ACHN (cell line): ENCODE measurements around the gene SRPK3.

ENCODE experiments used
- DNase-seq: peaks from one replicate; pipeline ENCODE4 v3.0.0-alpha.2; 2015
- in situ Hi-C: cut with HindIII; loops from 2 replicates; pipeline ENCODE4 v1.10.0; 2017; ENCODE audit warnings: low sequenced_read_pairs, low pct_ligation_motif_present, low pct_unique_long_range_greater_than_20kb

The SRPK3 gene

GRCh38 chrX:153819384-153820040, 38.7 kb downstream of the SRPK3 start:
- in situ Hi-C loops: no loop called here
- DNase-seq: no peak

DNA sequence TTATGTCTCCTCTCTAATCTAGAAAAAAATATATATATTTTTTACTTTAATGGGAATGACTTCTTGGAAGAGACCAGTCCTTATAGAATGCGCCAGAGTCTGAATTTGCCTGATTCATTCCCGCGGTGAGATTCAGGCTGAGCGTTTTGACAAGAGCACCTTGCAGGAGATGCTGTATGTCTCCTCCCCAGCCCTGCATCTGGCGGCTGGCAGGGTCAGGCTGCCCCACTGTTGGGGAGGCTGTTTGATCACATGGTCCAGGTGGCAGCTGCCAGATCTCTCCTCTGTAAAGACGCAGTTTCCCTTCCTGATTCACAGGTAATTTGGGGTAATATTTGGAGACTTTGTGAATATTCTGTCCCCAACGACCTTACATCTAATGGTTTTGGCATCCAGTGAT, 39.8 kb downstream of the SRPK3 start:
- in situ Hi-C loops: no loop called here
- no peak for DNase-seq

- DNase-seq: no peak
- in situ Hi-C loops: no loop called here
Observed at GRCh38 chrX:153821066-153821465, 40.2 kb downstream of the SRPK3 start.

DNA sequence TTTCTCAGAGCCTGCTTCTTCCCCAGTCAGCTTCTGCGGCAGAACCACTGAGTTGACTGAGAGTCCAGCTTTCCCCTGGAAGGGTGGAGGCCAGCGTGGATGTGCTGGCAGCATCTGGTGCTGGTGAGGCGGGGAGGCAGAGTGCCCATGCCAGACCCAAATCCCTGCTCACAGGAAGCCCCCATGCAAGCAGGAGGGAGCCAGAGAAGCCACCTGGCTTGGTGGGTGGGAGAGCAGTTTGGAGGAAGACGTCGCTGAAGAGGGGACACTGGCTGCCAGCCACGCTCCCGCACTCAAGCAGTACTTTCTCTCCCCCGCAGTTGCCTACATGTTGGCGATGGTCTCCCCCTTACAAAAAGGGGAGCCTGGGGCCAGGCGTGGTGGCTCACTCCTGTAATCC, 43.5 kb downstream of the SRPK3 start:
- in situ Hi-C loops: no loop called here
- no peak for DNase-seq

DNA sequence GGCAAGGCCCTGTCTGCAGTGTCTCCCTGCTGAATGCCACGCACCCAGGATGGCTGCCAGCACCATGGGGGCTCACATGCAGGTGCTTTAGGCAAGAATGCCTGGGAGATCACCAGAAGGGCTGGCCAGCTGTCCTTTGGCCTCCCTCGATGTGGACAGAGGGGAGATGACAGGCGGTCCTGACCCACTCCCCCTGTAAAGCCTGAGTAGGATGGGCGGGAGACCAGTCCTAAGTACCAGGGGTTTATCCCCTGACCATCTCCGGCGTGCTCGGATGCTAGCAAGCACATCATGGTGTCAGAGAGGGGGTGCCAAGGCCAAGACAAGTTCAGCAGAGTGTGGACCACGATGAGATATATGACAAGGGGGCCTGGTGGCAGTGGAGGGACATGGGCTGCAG, 44.2 kb downstream of the SRPK3 start:
- in situ Hi-C loops: no loop called here

GRCh38 chrX:153827016-153827415, 46.2 kb downstream of the SRPK3 start:
- in situ Hi-C loops: no loop called here
- no peak for DNase-seq

More for the DNA sequence above, 44.2 kb downstream of the SRPK3 start:
- no peak for DNase-seq

- DNase-seq: no peak
- in situ Hi-C loops: no loop called here
Observed at GRCh38 chrX:153827903-153828302, 47.1 kb downstream of the SRPK3 start.

GRCh38 chrX:153828308-153828707, 47.5 kb downstream of the SRPK3 start:
- DNase-seq: no peak
- in situ Hi-C loops: no loop called here

- in situ Hi-C loops: no loop called here
- no peak for DNase-seq
Observed at GRCh38 chrX:153828723-153829548, 48.1 kb downstream of the SRPK3 start.

DNA sequence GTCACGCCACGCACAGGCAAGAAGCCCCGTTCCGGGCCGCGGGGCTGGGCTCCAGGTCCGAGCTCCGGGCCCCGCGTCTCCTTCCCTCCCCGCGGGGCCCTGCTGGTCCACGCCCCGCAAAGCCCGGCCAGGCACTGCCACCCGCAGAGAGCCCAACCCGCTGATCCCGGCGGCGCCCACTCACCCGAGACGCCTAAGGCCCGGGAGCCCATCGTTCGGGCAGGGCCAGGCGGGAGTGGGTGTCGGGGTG, 48.6 kb downstream of the SRPK3 start:
- in situ Hi-C loops: no loop called here
- DNase-seq: no peak

- in situ Hi-C loops: no loop called here
- no peak for DNase-seq
Observed at GRCh38 chrX:153829799-153830639, 49.2 kb downstream of the SRPK3 start, which contains the start of gene PDZD4. Gene PDZD4, minus strand, starts transcription at chrX:153830544. Its CDS starts 246 bp downstream, at chrX:153830298.

DNA sequence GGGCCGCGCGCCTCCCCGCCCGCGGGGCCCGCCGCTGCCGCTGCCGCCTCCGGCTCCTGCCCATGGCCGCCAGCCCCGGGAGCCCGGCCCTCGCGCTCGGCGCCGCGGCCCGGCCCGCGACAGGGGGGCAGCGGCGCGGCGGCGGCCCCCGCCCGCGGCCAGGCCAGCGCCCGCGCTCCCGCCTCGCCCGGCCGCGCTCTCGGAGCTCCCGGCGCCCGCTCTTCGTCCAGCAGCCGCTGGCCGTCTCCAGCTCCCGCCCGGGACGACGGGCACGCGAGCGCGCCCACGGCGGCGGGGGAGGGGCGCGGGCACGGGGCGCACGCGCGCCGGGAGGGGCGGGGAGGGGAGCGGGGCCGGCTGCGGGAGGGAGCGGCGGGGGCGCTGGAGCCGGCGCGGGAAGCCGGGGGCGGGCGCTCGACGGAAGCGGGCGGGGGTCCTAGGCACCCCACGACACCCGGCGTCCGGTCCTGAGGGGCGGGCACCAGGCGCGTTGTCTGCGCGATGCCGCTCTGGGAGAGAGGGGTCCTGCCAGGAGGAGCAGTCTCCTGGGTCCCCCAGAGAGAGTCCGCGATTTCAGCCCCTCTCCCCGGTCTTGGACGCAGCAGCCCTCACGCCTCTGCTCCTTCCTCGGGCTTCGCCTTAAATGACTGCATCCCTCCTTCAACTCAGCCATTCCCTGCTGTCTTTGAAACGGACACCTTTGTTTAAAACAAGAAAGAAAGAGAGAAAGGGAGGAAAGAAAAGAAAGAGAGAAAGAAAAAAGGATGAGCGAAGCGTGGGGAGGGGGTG, 50.0 kb downstream of the SRPK3 start:
- in situ Hi-C loops: no loop called here
- DNase-seq: no peak

- no peak for DNase-seq
- in situ Hi-C loops: no loop called here
Observed at GRCh38 chrX:153831429-153832150, 50.7 kb downstream of the SRPK3 start.

DNA sequence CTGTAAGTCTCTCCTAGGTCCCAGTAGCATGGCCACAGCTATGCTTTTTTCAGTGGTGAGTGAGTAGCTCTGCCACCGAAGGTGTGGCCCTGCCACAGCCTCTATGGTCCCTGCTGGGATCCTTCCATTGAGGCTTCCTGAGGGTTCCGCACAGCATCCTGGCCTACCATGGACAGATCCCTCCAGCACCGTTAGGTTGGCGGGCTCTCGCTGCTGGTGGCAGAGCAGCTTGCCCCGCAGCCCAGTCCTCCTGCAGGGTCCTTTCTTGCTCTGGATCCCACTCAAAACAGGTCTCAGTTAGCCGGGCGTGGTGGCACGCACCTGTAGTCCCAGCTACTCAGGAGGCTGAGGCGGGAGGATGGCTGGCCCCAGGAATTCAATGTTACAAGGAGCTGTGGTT, 51.9 kb downstream of the SRPK3 start:
- in situ Hi-C loops: no loop called here
- DNase-seq: no peak
